GM12872 (cell line): ENCODE data around the gene METRN.

Experiments
- CTCF ChIP-seq: IDR thresholded peaks from 3 replicates; pipeline ENCODE4 v1.5.1; 2011; ENCODE audit warnings: low read depth, mild to moderate bottlenecking, low read length, moderate library complexity; ENCODE audit not compliant: insufficient read depth

The METRN gene

GRCh38 chr16:670485-671352 is 44.2 kb upstream of the METRN start:
- TF ChIP-seq CTCF: no peak

DNA sequence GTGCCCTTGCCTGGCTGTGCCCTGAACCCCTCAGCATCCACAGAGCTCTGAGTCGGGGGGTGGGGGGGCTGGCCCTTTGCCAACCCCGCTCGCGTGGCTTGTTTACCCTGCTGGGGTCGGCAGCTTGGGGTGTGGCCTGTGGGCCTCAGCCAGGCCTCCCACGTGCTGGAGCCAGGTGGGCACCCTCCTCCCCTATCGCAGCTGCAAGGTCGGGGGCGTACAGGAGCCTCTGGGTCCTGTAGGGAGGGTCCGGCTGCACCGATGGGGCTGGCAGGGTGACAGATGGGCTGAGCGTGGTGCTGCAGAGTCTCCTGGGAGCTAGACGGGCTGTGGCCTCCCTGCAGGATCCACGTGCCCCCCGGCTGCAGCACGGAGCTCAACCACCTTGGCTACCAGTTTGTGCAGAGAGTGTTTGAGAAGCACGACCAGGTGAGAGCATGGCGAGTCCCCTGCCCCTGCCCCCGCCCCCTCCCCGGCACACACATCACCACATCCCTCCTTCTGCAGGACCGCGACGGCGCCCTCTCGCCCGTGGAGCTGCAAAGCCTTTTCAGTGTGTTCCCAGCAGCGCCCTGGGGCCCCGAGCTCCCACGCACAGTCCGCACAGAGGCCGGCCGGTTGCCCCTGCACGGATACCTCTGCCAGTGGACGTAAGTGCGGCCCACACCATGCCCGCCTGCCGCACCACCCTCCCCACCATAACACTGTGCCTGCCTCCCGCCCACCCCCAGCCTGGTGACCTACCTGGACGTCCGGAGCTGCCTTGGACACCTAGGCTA is 43.4 kb upstream of the METRN start:
- TF ChIP-seq CTCF: no peak

DNA sequence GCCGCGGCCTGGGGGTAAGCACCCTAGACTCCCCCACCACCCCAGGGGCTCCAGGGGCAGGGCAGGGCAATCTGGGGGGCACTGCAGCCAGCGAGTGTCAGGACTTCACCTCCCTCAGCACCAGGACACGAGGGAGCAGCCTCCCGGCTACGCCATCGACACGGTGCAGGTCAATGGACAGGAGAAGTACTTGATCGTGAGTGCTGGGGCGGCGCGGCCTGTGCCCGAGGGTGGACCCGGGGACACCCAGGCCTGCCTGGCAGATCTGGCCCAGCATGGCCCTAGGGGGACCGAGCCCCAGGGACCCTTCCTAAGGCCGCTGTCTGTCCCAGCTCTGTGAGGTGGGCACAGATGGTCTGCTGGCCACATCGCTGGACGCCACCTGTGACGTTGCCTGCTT is 42.5 kb upstream of the METRN start:
- TF ChIP-seq CTCF: no peak

DNA sequence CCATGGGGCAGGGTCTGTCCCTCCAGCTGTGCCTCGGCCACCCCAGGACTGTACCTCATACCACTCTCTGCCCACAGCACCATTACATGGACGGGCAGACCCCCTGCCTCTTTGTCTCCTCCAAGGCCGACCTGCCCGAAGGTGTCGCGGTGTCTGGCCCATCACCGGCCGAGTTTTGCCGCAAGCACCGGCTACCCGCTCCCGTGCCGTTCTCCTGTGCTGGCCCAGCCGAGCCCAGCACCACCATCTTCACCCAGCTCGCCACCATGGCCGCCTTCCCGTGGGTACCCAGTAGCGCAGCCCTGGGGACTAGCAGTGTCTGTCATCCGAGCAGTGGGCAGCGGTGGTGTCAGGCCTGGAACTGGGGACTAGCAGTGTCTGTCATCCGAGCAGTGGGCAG is 42.1 kb upstream of the METRN start:
- TF ChIP-seq CTCF: no peak

DNA sequence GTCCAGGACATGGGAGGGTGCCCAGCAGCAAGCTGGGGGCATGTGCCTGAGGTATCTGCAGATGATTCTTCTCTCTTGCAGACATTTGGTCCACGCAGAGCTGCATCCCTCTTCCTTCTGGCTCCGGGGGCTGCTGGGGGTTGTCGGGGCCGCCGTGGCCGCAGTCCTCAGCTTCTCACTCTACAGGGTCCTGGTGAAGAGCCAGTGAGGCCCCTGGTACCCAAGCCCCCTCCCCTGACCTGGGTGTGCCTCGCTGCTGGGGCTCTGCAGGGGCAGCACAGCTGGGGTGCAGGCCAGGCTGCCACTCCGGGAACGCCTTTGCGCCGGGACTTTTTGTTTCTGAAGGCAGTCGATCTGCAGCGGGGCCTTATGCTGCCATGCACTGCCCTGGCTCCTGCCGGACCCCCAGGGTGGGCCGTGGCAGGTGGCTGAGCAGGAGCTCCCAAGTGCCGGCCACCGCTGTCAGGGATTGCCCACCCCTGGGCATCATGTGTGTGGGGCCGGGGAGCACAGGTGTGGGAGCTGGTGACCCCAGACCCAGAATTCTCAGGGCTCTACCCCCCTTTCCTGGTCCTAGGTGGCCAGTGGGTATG is 41.4 kb upstream of the METRN start:
- TF ChIP-seq CTCF: no peak

GRCh38 chr16:674214-674881 is 40.6 kb upstream of the METRN start:
- TF ChIP-seq CTCF: no peak
